Effector memory CD4-positive, alpha-beta T cell (primary cell): Measurements from ENCODE around the gene RPS16.

Experiments
- DNase-seq, 3 donors: peaks; one replicate each; pipeline ENCODE4 v3.0.0-alpha.2; 2020
- H3K27ac ChIP-seq: 2 replicates; pipeline ENCODE4 v1.7.0; 2013; ENCODE audit warnings: mild to moderate bottlenecking, low read length, moderate library complexity; ENCODE audit not compliant: insufficient read depth, poor library complexity, severe bottlenecking
- H3K27me3 ChIP-seq: replicated peaks from 2 replicates; pipeline ENCODE4 v1.7.0; 2013; ENCODE audit warnings: mild to moderate bottlenecking, low read length; ENCODE audit not compliant: insufficient read depth, control insufficient read depth, poor library complexity, severe bottlenecking
- H3K36me3 ChIP-seq: 2 replicates; pipeline ENCODE4 v1.7.0; 2013; ENCODE audit warnings: mild to moderate bottlenecking, low read length, moderate library complexity; ENCODE audit not compliant: control insufficient read depth, insufficient read depth
- H3K4me1 ChIP-seq: 2 replicates; pipeline ENCODE4 v1.7.0; 2013; ENCODE audit warnings: low read length, mild to moderate bottlenecking; ENCODE audit not compliant: control insufficient read depth, insufficient read depth, poor library complexity, severe bottlenecking
- H3K4me3 ChIP-seq: 2 replicates; pipeline ENCODE4 v1.7.0; 2013; ENCODE audit warnings: low read length, low read depth, mild to moderate bottlenecking; ENCODE audit not compliant: insufficient read depth, poor library complexity, severe bottlenecking
- H3K9me3 ChIP-seq: 2 replicates; pipeline ENCODE4 v1.7.0; 2013; ENCODE audit warnings: mild to moderate bottlenecking, low read length, moderate library complexity; ENCODE audit not compliant: control insufficient read depth

RPS16 gene

GRCh38 chr19:39473443-39473960 is 37.8 kb upstream of the RPS16 start:
- Histone ChIP-seq H3K9me3 (no peaks in the 10 kb centered on the region), H3K27ac (no peak overlapping the region), H3K4me3 (no peak overlapping the region), H3K27me3 (no peaks in the 10 kb centered on the region), H3K4me1 (no peaks in the 10 kb centered on the region), H3K36me3 (peaks cover 75% of the 10 kb centered on the region)
- no peak for DNase-seq

DNA sequence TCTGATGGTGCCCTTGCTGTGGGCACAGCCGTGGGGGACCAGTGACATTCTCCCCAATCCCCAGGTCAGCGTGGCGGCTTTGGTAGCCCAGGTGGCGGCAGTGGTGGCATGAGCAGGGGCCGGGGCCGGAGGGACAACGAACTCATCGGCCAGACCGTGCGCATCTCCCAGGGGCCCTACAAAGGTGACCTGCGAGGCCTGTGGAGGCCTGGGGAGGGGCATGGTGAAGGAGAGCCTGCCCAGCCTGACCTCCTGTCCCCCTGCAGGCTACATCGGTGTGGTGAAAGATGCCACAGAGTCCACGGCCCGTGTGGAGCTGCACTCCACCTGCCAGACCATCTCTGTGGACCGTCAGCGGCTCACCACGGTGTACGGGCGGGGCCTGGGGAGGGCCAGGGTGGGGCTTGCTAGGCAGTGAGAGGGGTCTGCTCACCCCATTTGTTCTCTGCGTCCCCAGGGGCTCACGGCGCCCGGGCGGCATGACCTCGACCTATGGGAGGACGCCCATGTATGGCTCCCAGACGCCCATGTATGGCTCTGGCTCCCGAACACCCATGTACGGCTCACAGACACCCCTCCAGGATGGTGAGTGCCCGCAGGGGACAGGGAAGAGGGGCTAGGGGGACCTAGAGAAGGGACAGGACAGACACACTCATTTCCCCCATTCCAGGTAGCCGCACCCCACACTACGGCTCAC is 37.1 kb upstream of the RPS16 start:
- Histone ChIP-seq H3K36me3 (peaks cover 81% of the 10 kb centered on the region), H3K27ac (no peak overlapping the region), H3K4me1 (no peaks in the 10 kb centered on the region), H3K4me3 (no peak overlapping the region), H3K9me3 (no peaks in the 10 kb centered on the region), H3K27me3 (no peaks in the 10 kb centered on the region)
- no peak for DNase-seq

GRCh38 chr19:39471756-39472536 is 36.2 kb upstream of the RPS16 start:
- Histone ChIP-seq H3K36me3 (peaks cover 88% of the 10 kb centered on the region), H3K27me3 (no peaks in the 10 kb centered on the region), H3K4me3 (no peak overlapping the region), H3K27ac (no peak overlapping the region), H3K4me1 (no peaks in the 10 kb centered on the region), H3K9me3 (no peaks in the 10 kb centered on the region)
- no peak for DNase-seq

DNA sequence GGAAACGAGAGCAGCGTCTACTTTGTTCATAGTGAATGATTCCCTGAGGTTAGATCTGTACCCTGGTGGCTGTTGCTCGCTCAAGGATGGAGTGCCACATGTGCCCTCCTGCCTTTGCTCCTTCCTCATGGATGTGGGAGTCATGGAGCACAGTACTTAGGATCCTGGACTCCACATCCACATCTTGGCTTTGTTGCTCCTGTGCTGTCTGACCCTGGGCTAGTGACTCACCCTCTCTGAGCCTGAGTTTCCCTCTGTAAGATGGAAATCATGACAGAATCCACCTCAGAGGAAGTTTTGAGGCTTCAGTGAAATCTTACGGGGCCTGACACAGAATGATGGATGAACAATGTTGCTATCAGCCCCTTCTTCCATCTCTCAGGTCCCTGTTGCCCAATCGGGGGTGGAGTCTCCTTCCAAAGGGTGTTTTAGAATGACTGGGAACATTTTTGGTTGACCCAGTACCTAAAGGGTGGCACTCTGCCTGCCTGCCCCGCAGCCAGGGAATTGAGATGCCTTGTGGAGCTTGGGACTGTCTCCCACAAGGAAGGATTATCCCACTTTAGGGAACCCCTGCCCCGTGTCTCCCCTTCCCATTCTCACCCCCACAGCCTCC is 35.1 kb upstream of the RPS16 start:
- Histone ChIP-seq H3K27me3 (no peaks in the 10 kb centered on the region), H3K27ac (no peak overlapping the region), H3K4me3 (no peak overlapping the region), H3K36me3 (peaks cover 90% of the 10 kb centered on the region), H3K4me1 (no peaks in the 10 kb centered on the region), H3K9me3 (no peaks in the 10 kb centered on the region)
- DNase-seq: no peak

DNA sequence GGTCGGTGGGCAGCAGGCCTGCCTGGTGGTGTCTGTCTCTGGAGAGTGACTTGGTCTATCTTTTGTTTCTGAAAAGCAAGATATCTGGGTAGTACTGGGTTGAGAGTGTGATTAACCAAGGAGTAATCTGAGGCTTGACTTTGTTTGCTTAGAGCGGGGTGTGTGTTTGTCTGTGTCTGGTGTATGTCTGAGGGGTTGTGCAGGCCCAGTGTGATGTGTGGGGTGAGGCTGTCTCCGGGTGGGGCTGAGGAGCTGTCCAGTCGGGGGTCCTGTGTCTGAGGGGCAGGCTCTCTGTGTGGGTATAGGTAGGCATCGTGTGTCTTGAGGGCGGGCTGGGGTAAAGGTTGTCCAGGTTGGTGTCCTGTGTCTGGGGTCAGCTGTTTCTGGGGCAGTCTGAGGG is 33.8 kb upstream of the RPS16 start:
- H3K36me3 ChIP-seq: peaks cover 96% of the 10 kb centered on the region
- H3K4me1 ChIP-seq: no peaks in the 10 kb centered on the region
- H3K4me3 ChIP-seq: no peak overlapping the region
- DNase-seq: no peak
- no peak overlapping the region for H3K27ac ChIP-seq
- H3K27me3 ChIP-seq: no peaks in the 10 kb centered on the region
- H3K9me3 ChIP-seq: no peaks in the 10 kb centered on the region

DNA sequence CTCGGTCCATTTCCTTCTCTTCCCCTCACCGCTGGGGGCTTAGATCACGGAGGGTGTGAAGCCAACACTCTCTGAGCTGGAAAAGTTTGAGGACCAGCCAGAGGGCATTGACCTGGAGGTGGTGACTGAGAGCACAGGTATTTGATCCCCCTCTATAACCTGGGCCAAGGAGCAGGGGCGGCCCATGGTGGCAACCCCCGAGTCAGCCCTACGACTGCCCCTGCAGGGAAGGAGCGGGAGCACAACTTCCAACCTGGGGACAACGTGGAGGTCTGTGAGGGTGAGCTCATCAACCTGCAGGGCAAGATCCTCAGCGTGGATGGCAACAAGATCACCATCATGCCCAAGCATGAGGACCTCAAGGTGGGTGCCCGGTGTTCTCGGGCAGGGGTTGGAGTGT is 33.3 kb upstream of the RPS16 start:
- H3K4me3 ChIP-seq: no peak overlapping the region
- DNase-seq: no peak
- H3K4me1 ChIP-seq: no peaks in the 10 kb centered on the region
- peaks cover 95% of the 10 kb centered on the region for H3K36me3 ChIP-seq
- no peaks in the 10 kb centered on the region for H3K9me3 ChIP-seq
- no peaks in the 10 kb centered on the region for H3K27me3 ChIP-seq
- H3K27ac ChIP-seq: no peak overlapping the region

GRCh38 chr19:39467941-39468340 is 32.2 kb upstream of the RPS16 start:
- Histone ChIP-seq H3K4me1 (no peaks in the 10 kb centered on the region), H3K27me3 (no peaks in the 10 kb centered on the region), H3K27ac (no peak overlapping the region), H3K9me3 (no peaks in the 10 kb centered on the region), H3K4me3 (no peak overlapping the region), H3K36me3 (peaks cover 95% of the 10 kb centered on the region)
- no peak for DNase-seq

DNA sequence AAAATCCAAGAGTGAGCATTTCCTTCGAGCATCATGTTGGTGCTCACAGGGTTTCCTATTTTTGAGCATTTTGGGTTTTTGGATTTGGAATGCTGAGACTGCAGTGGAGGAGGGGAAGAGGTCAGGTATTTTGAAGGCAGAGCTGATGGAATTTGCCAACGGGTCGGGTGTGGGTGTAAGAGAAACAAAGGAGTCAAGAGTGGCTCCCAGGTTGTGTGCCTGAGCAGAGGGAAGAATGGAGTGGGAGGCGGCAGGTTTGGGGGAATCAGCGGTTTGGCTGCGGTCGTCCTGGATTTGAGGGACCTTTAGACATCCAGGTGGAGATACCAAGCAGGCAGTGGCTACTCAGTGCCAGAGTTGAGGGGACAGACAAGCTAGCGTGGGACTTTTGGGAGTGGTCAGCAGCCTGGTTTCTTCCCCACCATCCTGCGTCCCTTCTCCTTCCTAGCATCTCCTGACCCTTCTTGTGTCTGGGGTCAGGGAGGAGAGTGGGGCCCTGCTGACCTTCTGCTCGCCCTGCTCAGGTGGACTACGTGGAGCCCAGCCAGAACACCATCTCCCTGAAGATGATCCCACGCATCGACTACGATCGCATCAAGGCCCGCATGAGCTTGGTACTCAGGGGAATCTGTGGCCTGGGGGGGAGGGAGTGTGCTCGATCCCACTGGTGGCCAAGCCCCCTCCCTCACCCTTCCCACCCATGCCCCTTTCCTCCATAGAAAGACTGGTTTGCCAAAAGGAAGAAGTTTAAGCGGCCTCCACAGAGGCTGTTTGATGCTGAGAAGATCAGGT is 30.4 kb upstream of the RPS16 start:
- DNase-seq: no peak
- Histone ChIP-seq H3K9me3 (no peaks in the 10 kb centered on the region), H3K4me1 (no peaks in the 10 kb centered on the region), H3K27ac (no peak overlapping the region), H3K27me3 (no peaks in the 10 kb centered on the region), H3K36me3 (peaks cover 81% of the 10 kb centered on the region), H3K4me3 (no peak overlapping the region)

DNA sequence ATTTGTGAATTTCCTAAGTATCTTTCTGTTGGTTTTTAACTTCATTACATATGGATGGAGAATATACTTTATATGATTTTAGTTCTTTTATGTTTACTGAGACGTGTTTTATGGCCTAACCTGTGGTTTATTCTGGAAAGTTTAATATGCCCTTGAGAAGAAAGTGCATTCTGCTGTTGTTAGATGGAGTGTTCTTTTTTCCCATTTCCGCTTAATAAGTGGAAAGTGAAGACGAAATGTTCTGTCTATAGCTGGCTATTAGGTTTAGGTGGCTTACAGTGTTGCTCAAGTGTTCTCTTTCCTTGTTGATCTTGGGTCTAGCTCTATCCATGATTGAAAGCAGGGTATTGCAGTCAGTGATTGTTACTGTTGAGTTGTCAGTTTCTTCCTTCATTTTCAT is 27.7 kb upstream of the RPS16 start:
- Histone ChIP-seq H3K4me3 (no peak overlapping the region), H3K9me3 (no peaks in the 10 kb centered on the region), H3K27ac (no peak overlapping the region), H3K4me1 (no peaks in the 10 kb centered on the region), H3K36me3 (peaks cover 80% of the 10 kb centered on the region), H3K27me3 (no peaks in the 10 kb centered on the region)
- DNase-seq: no peak
